NOMO-1 treated with dmso at 0.1 percent for 144 hours (cell line): ENCODE results near the gene TBCK.
A peak's percentile ranks its signal among the peaks of the same experiment; 100 is the strongest.
"Not testable (repeated sequence)": the region's sequence is repeated elsewhere in the genome, so short reads cannot be mapped to it uniquely, and the experiment has no call there.

Experiments used
- DNase-seq: peaks from one replicate; lab custom pipeline; 2025; ENCODE audit not compliant: unreplicated experiment; lab: John Stamatoyannopoulos, UW

The TBCK gene

GRCh38 chr4:106321814-106322213 is 5.8 kb upstream of the TBCK start:
- DNase-seq: not testable (repeated sequence)

DNA sequence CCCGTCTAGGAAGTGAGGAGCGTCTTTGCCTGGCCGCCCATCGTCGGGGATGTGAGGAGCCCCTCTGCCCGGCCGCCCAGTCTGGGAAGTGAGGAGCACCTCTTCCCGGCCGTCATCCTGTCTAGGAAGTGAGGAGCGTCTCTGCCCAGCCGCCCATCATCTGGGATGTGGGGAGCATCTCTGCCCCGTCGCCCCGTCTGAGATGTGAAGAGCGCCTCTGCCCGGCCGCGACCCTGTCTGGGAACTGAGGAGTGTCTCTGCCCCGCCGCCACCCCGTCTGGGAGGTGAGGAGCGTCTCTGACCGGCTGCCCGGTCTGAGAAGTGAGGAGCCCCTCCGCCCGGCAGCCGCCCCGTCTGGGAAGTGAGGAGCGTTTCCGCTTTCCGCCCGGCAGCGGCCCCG is 5.2 kb upstream of the TBCK start:
- not testable (repeated sequence) for DNase-seq

DNA sequence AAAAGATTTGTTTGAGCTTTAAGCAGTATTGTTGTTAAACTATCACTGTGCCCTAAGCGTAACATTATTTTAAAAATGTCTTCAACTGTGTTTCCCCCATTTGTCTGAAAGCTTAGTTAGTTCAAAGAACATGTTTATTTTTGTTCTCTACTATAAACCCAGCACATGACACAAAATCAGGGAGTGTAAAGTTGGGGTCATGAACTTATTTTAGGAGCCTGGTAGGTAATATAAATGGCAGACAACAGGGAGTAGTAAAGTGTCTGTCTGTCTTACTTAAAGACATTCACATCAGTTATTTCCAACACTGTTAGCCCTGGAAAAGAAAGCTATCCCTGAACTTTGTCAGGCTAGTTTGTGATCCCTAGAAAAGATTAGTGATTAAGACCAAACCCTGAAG is 4.2 kb upstream of the TBCK start:
- DNase-seq: no peak

GRCh38 chr4:106318511-106318910 is 2.5 kb upstream of the TBCK start:
- no peak for DNase-seq

- no peak for DNase-seq
Observed at GRCh38 chr4:106317815-106318214, 1.8 kb upstream of the TBCK start.

- DNase-seq: no peak
Observed at GRCh38 chr4:106316773-106317409, 882 bp upstream of the TBCK start.

GRCh38 chr4:106315476-106315967 is 487 bp downstream of the TBCK start:
- peak; percentile 10 for DNase-seq

DNA sequence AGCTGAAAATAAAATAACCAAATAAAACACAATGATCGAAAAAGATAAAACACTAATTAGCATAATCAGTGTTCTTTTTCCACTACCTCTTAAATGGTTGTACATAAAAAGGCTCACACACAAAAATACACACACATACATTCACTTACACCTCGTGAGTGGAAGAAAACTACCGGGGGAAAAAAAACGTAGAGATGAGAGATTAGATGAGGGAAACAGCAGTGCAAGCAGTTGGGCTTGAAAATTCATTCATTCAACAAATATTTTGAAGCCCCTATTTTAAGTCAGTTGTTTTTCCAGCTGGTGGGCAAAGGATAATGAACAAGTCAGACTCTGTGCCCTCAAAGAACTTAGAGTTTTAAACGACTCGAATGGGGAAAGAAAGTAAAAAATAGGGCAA is 1.0 kb downstream of the TBCK start:
- no peak for DNase-seq

DNA sequence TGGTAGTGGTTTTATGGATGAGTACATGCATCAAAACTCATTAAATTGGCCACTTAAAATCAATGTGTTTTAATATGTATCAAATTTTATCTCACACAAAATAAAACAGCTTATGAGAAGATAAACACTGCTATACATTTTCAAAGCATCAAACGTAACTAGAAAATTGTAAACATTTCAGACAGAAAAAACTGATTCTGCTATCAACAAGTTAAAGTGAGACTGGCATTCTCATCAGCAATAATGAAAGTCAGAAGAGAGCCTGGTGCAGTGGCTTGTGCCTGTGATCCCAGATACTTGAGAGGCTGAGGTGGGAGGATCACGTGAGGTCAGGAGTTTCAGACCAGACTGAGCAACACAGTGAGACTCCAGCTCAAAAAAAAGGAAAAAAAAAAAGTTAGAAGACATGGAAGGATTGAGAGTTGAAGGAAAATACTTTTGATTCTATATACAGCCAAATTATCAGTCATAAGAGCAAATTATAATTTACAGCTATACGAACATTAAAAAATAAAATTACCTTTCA is 2.9 kb downstream of the TBCK start:
- DNase-seq: no peak

DNA sequence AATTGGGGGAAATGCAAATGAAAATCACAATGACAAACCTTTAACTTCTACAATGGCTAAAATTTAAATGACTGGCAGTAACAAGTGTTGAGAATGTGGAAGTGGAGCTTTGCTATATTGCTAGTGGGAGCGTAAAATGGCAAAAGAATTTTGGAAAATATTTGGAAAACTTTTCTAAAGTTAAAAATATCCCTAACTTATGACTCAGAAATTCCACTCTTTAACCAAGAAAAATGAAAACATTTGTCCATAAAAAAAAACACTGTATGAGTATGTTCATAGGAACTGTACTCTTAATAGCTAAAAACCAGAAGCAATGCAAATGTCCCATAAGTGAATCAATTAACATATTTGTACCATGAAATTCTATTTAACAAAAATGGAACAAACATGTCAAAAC is 3.6 kb downstream of the TBCK start:
- no peak for DNase-seq

DNA sequence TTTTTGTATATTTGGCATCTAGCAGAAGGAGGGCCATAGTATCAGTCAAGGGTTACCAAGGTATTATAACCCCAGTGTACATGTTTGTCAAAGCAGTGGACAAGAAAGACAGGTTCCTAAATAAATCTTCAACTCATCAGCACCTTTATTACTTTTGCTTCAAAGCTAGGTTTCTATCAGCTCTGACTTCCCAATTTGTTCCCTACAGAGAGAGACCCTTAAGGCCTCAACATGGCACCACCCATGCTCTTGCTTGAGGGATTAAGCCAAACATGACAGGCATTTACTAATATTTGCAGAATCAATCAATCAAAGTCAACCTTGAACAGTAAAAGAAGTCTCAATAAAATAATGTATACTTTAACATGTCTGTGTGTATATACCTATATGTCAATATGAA is 9.4 kb downstream of the TBCK start:
- DNase-seq: no peak

GRCh38 chr4:106305435-106306055 is 10.5 kb downstream of the TBCK start:
- DNase-seq: no peak

GRCh38 chr4:106304632-106305031 is 11.4 kb downstream of the TBCK start:
- no peak for DNase-seq

DNA sequence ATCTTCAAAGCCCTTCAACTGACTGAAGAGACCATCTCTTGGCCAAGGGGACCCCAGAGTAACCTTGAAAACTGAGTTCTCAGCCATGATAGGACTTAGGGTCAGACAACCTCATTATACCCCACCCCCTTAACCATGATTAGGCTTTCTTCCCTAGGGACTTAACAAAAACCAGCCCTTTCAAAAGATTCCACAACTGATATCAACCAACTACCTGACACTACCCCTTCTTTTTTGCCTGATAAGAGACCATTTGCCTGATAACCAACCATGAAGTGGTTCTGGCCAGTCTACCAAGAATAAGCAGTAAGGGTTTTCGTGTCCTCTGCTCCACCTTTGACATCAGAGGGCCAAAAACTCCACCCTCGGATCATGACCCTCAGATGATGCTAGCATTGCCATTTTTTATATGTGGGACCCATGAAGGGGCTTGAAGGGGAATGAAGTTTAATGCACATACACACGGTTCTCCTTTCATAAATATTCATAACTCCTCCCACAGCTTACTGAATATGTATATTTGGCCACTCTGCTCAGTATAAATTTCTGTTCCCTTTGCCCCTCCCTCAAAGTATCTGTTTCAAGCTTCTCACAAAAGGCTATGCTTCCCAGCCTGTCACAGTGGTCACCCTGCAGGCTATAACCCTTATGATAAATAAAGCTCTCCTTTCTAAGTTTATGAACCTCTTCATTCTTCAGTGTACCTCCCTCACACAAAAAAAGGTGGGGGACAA is 12.3 kb downstream of the TBCK start:
- no peak for DNase-seq

DNA sequence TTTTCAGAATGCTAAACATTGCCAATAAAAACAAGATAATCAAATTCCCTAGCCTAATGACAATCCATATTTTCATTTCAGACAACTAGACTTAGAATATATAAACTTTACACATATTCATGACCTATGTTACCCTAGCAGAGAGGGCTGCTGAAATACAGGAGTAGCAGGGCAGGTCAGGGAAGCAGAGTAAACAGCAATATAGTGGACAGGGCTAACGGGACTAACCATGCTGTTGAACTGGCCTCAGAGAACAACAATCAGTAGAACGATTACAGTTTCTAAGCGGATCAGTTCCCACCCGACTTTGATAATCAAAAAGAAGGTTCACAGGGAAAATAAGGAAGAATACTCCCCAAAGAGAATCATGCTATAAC is 14.0 kb downstream of the TBCK start:
- no peak for DNase-seq

GRCh38 chr4:106301393-106302061 is 14.5 kb downstream of the TBCK start:
- DNase-seq: no peak

GRCh38 chr4:106299977-106300376 is 16.0 kb downstream of the TBCK start:
- no peak for DNase-seq

DNA sequence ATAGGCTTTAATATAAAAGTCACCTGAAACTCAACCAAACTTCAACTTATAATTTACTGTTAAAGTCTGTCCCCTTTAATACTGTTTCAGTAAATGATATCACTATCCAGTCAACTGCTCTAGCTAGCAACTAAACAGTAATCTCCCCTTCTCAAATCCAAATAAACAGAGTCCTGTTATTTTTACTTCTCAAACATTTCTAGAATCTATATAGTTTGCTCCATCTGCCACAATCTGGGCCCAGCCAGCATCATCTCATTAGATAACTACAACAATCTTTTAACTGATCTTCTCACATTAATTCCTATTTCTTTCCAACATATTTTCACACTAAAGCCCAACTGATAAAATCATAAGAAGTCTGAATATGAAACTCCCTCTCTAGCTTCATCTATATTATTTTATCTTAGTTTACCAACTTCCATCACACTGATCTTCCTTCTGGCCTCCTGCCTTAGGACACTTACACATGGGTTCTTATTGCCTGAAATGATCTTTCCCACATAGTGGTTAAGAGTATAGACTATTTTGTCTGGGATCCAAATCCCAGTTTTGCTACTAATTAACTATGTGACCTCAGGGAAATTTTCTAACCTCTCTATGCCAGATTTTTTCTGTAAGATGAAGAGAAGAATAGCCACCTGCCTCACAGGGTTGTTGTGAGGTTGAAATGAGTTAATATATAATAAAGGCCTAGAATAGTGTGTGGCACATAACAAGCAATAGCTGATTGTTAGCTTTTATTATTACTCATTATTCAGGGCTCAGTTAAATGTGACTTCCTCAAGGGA is 18.6 kb downstream of the TBCK start:
- no peak for DNase-seq

DNA sequence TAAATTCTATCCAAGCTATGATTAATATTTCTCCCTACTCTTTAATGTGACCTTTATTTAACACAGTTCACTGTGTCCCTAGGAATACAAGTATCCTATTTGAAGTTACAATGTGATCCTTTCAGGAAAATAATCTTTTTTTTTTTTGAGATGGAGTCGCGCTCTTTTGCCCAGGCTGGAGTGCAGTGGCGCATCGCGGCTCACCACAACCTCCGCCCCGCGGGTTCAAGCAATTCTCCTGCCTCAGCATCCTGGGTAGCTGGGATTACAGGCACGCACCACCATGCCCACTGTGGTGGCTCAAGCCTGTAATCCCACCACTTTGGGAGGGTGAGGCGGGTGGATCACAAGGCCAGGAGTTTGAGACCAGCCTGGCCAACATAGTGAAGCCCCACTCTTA is 21.9 kb downstream of the TBCK start:
- DNase-seq: no peak

- no peak for DNase-seq
Observed at GRCh38 chr4:106291678-106292077, 24.3 kb downstream of the TBCK start.

DNA sequence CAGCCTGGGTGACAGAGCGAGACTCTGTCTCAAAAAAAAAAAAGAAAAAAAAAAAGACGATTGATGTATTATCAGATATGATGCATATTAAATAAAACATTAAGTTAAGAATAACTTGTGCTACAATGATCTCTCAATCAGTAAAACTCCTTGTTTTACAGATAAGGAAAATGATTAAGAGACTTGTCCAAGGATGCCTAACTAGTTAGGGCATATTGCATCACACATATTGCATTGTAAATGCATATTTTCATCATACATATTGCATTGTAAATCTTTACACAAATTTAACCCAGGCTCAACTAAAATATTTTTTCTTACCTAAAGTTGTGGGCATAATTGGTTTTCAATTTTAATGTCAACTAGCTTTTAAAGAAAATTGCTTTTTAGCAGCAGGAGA is 26.3 kb downstream of the TBCK start:
- DNase-seq: no peak
